Measurements from ENCODE around the gene SCAMP5.

SCAMP5 gene

DNA sequence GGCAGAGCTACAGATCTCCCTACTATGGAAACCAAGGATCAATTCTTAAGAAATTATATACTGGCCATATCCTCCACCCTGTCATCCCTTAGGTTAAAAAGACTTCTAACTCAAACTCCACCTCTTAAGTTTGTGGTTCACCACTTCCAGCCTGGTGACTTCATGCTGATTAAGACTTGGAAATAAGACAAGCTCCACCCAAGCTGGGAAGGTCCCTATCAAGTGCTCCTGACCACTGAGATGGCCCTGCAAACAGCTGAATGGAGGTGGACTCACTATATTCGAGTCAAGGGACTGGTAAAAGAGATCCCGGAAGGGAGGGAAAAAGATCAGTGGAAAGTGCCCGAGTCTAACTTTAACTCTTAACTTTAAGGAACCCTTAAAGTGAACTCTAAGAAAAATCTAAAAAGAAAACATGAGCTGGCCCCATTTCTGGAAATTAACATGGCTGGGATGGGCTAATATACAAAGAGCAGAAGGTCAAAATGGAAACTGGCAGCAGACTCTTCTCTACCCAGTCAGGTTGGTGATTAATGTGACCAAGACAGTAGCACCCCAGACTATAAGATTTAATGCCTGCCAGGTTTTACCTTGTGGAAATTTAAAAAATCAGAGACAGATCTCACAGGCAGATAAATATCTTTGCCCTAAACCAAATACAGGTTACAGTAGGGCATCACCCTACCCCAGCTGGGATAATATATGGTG, 71.9 kb downstream of the SCAMP5 start:
- no peak overlapping the region for H3K4me3 ChIP-seq (ENCODE audit: low read depth, low read length)
- TF ChIP-seq, protein P1, sequence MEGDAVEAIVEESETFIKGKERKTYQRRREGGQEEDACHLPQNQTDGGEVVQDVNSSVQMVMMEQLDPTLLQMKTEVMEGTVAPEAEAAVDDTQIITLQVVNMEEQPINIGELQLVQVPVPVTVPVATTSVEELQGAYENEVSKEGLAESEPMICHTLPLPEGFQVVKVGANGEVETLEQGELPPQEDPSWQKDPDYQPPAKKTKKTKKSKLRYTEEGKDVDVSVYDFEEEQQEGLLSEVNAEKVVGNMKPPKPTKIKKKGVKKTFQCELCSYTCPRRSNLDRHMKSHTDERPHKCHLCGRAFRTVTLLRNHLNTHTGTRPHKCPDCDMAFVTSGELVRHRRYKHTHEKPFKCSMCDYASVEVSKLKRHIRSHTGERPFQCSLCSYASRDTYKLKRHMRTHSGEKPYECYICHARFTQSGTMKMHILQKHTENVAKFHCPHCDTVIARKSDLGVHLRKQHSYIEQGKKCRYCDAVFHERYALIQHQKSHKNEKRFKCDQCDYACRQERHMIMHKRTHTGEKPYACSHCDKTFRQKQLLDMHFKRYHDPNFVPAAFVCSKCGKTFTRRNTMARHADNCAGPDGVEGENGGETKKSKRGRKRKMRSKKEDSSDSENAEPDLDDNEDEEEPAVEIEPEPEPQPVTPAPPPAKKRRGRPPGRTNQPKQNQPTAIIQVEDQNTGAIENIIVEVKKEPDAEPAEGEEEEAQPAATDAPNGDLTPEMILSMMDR (IDR thresholded peaks at IDR 0.05; ENCODE audit: low read depth, low read length), result no peak
- no peaks in the 10 kb centered on the region for H3K9me3 ChIP-seq
- no peak for DNase-seq
- H3K36me3 ChIP-seq, result no peaks in the 10 kb centered on the region
- no peaks in the 10 kb centered on the region for H3K27me3 ChIP-seq
- no peaks in the 10 kb centered on the region; the same call in 1 of the 2 replicates for H3K4me1 ChIP-seq

DNA sequence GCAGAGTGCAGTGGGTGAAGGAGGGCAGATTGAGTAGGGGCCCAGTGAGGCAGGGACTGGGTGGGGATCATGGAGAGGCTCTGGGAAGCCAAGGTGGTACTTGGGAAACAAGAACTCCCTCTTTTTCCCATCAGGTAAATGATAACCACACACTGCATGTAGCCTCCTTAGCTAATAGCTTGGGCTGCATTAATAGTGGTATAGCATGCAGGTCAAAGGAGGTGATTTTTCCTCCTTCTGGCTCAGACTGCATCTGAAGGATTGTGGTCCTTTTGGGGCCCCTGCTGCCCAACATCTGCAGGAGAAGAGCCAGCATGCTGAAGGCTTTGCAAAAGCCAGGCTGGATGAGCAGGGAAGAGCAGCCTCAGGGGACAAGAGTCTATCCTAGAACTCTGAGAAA, 73.4 kb downstream of the SCAMP5 start:
- DNase-seq, result no peak
- Histone ChIP-seq H3K4me1 (no peaks in the 10 kb centered on the region; the same call in 1 of the 2 replicates), H3K9me3 (no peaks in the 10 kb centered on the region), H3K4me3 (ENCODE audit: low read depth, low read length) (no peak overlapping the region), H3K36me3 (no peaks in the 10 kb centered on the region), H3K27me3 (no peaks in the 10 kb centered on the region)
- TF ChIP-seq, protein P1 (IDR thresholded peaks at IDR 0.05; ENCODE audit: low read depth, low read length), result no peak

DNA sequence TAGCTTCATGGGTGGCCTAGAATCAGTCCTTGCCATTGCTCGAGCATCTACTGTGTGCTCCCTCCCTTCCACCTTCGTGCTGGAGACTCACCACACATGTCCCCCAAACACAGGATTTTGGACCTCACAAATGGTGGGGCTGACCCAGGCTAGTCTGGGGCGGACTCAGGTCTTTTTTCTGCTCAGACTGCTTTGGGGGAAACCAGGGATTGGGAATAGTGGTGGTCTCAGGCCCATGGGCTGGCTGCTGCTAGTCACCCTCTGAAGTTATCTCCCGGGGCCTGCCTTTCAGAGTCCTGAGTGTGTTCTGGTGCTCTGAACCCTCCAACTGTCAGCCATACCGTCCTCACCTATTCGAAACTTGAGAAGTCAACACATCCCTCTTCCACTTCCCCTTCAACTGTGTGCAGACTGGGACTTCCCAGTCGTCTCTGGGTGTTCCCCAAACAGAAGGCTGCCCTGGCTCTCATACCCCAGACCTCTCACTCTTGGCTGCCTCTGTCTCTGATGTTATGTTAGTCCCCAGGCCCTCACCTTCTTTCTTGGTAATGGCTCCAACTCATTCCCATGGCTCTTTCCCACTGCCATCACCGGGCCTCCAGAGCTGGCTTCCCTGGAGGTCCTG, 74.0 kb downstream of the SCAMP5 start:
- Histone ChIP-seq H3K36me3 (no peaks in the 10 kb centered on the region), H3K27me3 (no peaks in the 10 kb centered on the region), H3K4me3 (ENCODE audit: low read depth, low read length) (no peak overlapping the region), H3K4me1 (no peaks in the 10 kb centered on the region; the same call in 1 of the 2 replicates), H3K9me3 (no peaks in the 10 kb centered on the region)
- DNase-seq, result no peak
- TF ChIP-seq, protein P1 (IDR thresholded peaks at IDR 0.05; ENCODE audit: low read depth, low read length), result no peak

DNA sequence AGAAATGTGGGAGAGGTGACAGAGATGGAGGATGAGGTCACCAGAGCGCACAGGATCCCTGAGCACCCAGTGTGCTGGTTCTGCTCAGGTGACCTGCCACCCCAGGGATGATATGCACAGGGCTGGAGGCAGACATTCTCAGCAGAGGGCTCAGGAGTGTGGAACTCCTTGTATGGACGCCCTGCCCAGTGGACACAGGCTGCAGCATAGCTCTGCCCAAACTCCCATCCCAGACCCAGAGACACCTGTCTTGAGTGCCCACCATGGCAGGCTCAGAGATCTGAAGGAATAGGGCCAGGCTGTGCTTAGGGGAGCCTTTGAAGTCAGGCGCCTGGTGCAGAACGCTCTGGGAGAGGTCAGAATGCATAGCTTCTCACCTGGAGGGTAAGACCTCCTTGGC, 75.3 kb downstream of the SCAMP5 start:
- H3K4me3 ChIP-seq (ENCODE audit: low read depth, low read length), result no peak overlapping the region
- H3K36me3 ChIP-seq, result no peaks in the 10 kb centered on the region
- TF ChIP-seq, protein P1 (IDR thresholded peaks at IDR 0.05; ENCODE audit: low read depth, low read length), result no peak
- H3K4me1 ChIP-seq, result no peaks in the 10 kb centered on the region; the same call in 1 of the 2 replicates
- H3K9me3 ChIP-seq, result no peaks in the 10 kb centered on the region
- no peaks in the 10 kb centered on the region for H3K27me3 ChIP-seq
- no peak for DNase-seq

Measured in BE2C (cell line).